HEK293 (cell line): ENCODE data around the gene GATA1.

Source experiments
- CTCF ChIA-PET: fragments of 350-600 bp; formaldehyde crosslinking; extraction: SDS; loops from one replicate; lab custom pipeline; 2021; ENCODE audit warnings: antibody characterized with exemption; lab: Yijun Ruan, JAX
- POLR2A ChIA-PET: fragments of 300-600 bp; formaldehyde crosslinking; extraction: SDS; loops from one replicate; lab custom pipeline; 2020; ENCODE audit warnings: antibody characterized with exemption, inconsistent platforms; lab: Yijun Ruan, JAX
- H3K27ac ChIP-seq: fragments of 200-500 bp; sonication (Bioruptor generic); 2 replicates; pipeline ENCODE4 v1.5.1; 2014; ENCODE audit warnings: low read depth, low read length, control low read depth, inconsistent platforms; ENCODE audit errors: extremely low read depth
- H3K36me3 ChIP-seq, 2 experiments: fragments of 200-500 bp in 1 of 2; sonication (Bioruptor generic) in 1 of 2; 1 replicate in 1 of 2; 2 replicates in 1 of 2; pipeline ENCODE4 v1.5.1; 2014 to 2017; ENCODE audit warnings: inconsistent platforms in 2 of 2, low read length in 2 of 2; ENCODE audit not compliant: control insufficient read depth in 2 of 2, insufficient read depth in 1 of 2
- H3K4me1 ChIP-seq: fragments of 200-500 bp; sonication (Bioruptor generic); 2 replicates; pipeline ENCODE4 v1.5.1; 2014; ENCODE audit warnings: mild to moderate bottlenecking, low read length, inconsistent platforms; ENCODE audit not compliant: control insufficient read depth, insufficient read depth
- H3K4me3 ChIP-seq: 2 replicates; pipeline ENCODE4 v1.5.1; 2011; ENCODE audit warnings: low read depth, mild to moderate bottlenecking, control low read depth, low read length, moderate library complexity
- H3K9me3 ChIP-seq: fragments of 200-500 bp; sonication (Bioruptor generic); 2 replicates; pipeline ENCODE4 v1.5.1; 2014; ENCODE audit warnings: low read depth, low read length, inconsistent platforms; ENCODE audit not compliant: control insufficient read depth, insufficient read depth
- EGR2 ChIP-seq: fragments of 450-650 bp; formaldehyde crosslinking; IDR thresholded peaks from 2 replicates; pipeline ENCODE4 v1.5.1; 2016; ENCODE audit warnings: low read depth, missing biosample characterization, missing genetic modification characterization
- GLIS2 ChIP-seq: fragments of 450-650 bp; formaldehyde crosslinking; IDR thresholded peaks from 2 replicates; pipeline ENCODE4 v1.5.1; 2016; ENCODE audit warnings: missing biosample characterization, missing genetic modification characterization
- ZBTB48 ChIP-seq: fragments of 450-650 bp; formaldehyde crosslinking; IDR thresholded peaks from 2 replicates; pipeline ENCODE4 v1.5.1; 2016; ENCODE audit warnings: missing biosample characterization, missing genetic modification characterization
- ZEB2 ChIP-seq: fragments of 450-650 bp; formaldehyde crosslinking; IDR thresholded peaks from 2 replicates; pipeline ENCODE4 v1.5.1; 2016; ENCODE audit warnings: missing biosample characterization, missing genetic modification characterization
- ZFHX2 ChIP-seq: fragments of 450-650 bp; formaldehyde crosslinking; conservative IDR thresholded peaks from 2 replicates; pipeline ENCODE4 v1.5.1; 2016; ENCODE audit warnings: missing biosample characterization, missing genetic modification characterization
- ZNF138 ChIP-seq: fragments of 450-650 bp; formaldehyde crosslinking; IDR thresholded peaks from 2 replicates; pipeline ENCODE4 v1.5.1; 2016; ENCODE audit warnings: missing biosample characterization, missing genetic modification characterization, borderline replicate concordance
- ZNF292 ChIP-seq: fragments of 450-650 bp; formaldehyde crosslinking; IDR thresholded peaks from 2 replicates; pipeline ENCODE4 v1.5.1; 2016; ENCODE audit warnings: low read depth, missing biosample characterization, missing genetic modification characterization, borderline replicate concordance
- ZNF350 ChIP-seq: fragments of 450-650 bp; formaldehyde crosslinking; IDR thresholded peaks from 2 replicates; pipeline ENCODE4 v1.5.0; 2017; ENCODE audit warnings: missing biosample characterization, mild to moderate bottlenecking, missing genetic modification characterization
- ZNF514 ChIP-seq: fragments of 450-650 bp; formaldehyde crosslinking; IDR thresholded peaks from 2 replicates; pipeline ENCODE4 v1.5.1; 2016; ENCODE audit warnings: missing biosample characterization, missing genetic modification characterization
- ZNF558 ChIP-seq: fragments of 450-650 bp; formaldehyde crosslinking; IDR thresholded peaks from 2 replicates; pipeline ENCODE4 v1.5.1; 2016; ENCODE audit warnings: missing biosample characterization, missing genetic modification characterization
- ZNF560 ChIP-seq: fragments of 450-650 bp; formaldehyde crosslinking; IDR thresholded peaks from 2 replicates; pipeline ENCODE4 v1.5.1; 2017; ENCODE audit warnings: missing biosample characterization, missing genetic modification characterization, borderline replicate concordance
- ZNF623 ChIP-seq: fragments of 450-650 bp; formaldehyde crosslinking; IDR thresholded peaks from 2 replicates; pipeline ENCODE4 v1.5.1; 2016; ENCODE audit warnings: missing biosample characterization, missing genetic modification characterization
- ZNF626 ChIP-seq: fragments of 450-650 bp; sonication (Bioruptor Pico); formaldehyde crosslinking; IDR thresholded peaks from 2 replicates; pipeline ENCODE4 v1.5.1; 2018; ENCODE audit warnings: missing biosample characterization, missing genetic modification characterization, inconsistent platforms
- ZNF639 ChIP-seq: fragments of 450-650 bp; formaldehyde crosslinking; IDR thresholded peaks from 2 replicates; pipeline ENCODE4 v1.5.1; 2016; ENCODE audit warnings: missing biosample characterization, missing genetic modification characterization
- ZNF830 ChIP-seq: fragments of 450-650 bp; IDR thresholded peaks from 2 replicates; pipeline ENCODE4 v1.5.0; 2018; ENCODE audit warnings: missing biosample characterization, missing genetic modification characterization, low read depth, mild to moderate bottlenecking, moderate library complexity
- ZSCAN5A ChIP-seq: fragments of 450-650 bp; formaldehyde crosslinking; IDR thresholded peaks from 2 replicates; pipeline ENCODE4 v1.5.1; 2016; ENCODE audit warnings: missing biosample characterization, missing genetic modification characterization
- TF ChIP-seq, protein P1 (sequence below): fragments of 450-650 bp; formaldehyde crosslinking; optimal IDR thresholded peaks from 2 replicates; pipeline ENCODE3; 2016; ENCODE audit warnings: missing biosample characterization, mild to moderate bottlenecking, missing genetic modification characterization

The GATA1 gene

DNA sequence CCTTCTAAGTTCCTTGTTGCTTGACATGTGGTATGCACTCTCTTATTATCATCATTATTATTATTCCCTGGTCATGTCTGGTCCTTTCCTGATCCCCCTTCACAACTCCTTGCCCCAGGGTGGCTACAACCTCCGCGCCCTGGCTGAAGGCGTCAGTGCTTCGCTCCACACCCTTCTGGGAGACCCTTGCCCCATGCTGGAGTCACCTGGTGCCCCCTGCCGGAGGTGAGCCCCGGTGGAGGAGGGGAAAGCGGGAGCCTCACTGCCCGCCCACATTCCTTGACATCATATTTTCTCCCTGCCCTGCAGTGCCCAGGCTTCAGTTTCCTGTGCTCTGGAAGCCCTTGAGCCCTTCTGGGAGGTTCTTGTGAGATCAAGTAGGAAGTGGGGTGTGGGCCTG lies 28.9 kb downstream of the GATA1 start:
- no peak overlapping the region for H3K27ac ChIP-seq
- peak; percentile 26; the same call in 1 of the 2 replicates for TF ChIP-seq EGR2 (tag by site-specific recombination)
- no peak for TF ChIP-seq GLIS2
- TF ChIP-seq ZFHX2 (tag by site-specific recombination) = peak; percentile 28; the same call in 1 of the 2 replicates
- TF ChIP-seq, protein P1, sequence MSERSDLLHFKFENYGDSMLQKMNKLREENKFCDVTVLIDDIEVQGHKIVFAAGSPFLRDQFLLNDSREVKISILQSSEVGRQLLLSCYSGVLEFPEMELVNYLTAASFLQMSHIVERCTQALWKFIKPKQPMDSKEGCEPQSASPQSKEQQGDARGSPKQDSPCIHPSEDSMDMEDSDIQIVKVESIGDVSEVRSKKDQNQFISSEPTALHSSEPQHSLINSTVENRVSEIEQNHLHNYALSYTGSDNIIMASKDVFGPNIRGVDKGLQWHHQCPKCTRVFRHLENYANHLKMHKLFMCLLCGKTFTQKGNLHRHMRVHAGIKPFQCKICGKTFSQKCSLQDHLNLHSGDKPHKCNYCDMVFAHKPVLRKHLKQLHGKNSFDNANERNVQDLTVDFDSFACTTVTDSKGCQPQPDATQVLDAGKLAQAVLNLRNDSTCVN (tag by site-specific recombination) = no peak
- TF ChIP-seq ZNF514 = no peak
- no peaks in the 10 kb centered on the region for H3K4me1 ChIP-seq
- H3K9me3 ChIP-seq = no peaks in the 10 kb centered on the region
- H3K36me3 ChIP-seq = peaks cover 0 to 51% of the 10 kb centered on the region in 2 experiments; a peak in 2 of 3 replicates
- no peak overlapping the region for H3K4me3 ChIP-seq
- POLR2A ChIA-PET = no interaction called here
- CTCF ChIA-PET = no interaction called here

DNA sequence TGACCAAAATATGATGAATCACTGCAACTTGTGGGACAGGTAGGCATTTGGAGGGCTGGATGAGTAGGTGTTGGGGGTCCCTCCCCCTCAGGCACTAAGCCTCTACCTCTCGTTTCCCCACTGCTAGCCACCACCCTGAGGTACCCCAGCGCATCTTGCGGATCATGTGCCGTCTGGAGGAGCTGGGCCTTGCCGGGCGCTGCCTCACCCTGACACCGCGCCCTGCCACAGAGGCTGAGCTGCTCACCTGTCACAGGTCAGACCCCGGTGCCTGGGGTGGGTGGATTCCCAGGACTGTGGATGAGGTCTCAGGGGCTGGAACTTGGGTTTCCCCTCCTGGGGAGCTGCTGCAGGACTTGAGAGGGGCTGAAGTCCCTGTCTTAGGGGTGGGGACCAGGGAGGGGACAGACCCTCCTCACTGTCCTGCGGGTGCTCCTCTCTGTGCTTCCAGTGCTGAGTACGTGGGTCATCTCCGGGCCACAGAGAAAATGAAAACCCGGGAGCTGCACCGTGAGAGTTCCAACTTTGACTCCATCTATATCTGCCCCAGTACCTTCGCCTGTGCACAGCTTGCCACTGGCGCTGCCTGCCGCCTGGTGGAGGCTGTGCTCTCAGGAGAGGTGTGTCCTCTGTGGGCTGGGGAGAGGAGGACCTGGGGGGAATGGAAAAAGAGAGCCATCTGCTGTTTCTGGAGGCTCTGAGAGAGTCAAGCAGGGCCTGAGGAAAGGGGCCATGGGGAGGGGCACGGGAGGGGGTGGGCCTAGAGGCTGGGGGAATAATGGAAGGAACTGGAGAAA lies 29.8 kb downstream of the GATA1 start:
- Histone ChIP-seq H3K9me3 (no peaks in the 10 kb centered on the region), H3K4me3 (no peak overlapping the region), H3K4me1 (no peaks in the 10 kb centered on the region), H3K36me3 (peaks cover 0 to 56% of the 10 kb centered on the region in 2 experiments; a peak in 1 of 3 replicates), H3K27ac (no peak overlapping the region)
- ChIA-PET POLR2A (no interaction called here), CTCF (no interaction called here)
- TF ChIP-seq ZBTB48 (no peak), ZNF623 (tag by site-specific recombination) (no peak), ZNF558 (no peak), ZNF560 (no peak), ZNF830 (tag by site-specific recombination) (no peak), ZSCAN5A (tag by site-specific recombination) (no peak), ZNF350 (tag by site-specific recombination) (no peak), ZNF138 (tag by site-specific recombination) (no peak), ZNF292 (no peak), ZNF639 (tag by site-specific recombination) (no peak), ZNF626 (tag by site-specific recombination) (no peak)

GRCh38 chrX:48818098-48818497 lies 31.7 kb downstream of the GATA1 start:
- Histone ChIP-seq H3K4me1 (no peaks in the 10 kb centered on the region), H3K9me3 (no peaks in the 10 kb centered on the region), H3K36me3 (peaks cover 0 to 66% of the 10 kb centered on the region in 2 experiments; a peak in 1 of 3 replicates), H3K27ac (no peak overlapping the region), H3K4me3 (no peak overlapping the region)
- ChIA-PET CTCF (no interaction called here), POLR2A (no interaction called here)
- no peak for TF ChIP-seq ZEB2 (tag by site-specific recombination)
